Body of pancreas (tissue), 4 donors: ENCODE measurements around the gene ARAP2. TPM values are rescaled to one million over a fixed set of nuclear protein-coding genes. Genes with fewer than 3 reads are reported as not detected.

ENCODE experiments used
- ATAC-seq: fragments of 150-250 bp; one replicate; pipeline ENCODE4 v1.9.1; 2016
- DNase-seq, 4 donors: peaks; one replicate each; pipeline ENCODE4 v3.0.0-alpha.2; 2019
- H3K27ac ChIP-seq, 4 donors: fragments of 200-600 bp; sonication (generic); 1 replicate in 3 of 4; 2 replicates in 1 of 4; pipeline versions ENCODE4 v1.5.1 to v1.6.1; 2016 to 2019; ENCODE audit warnings: mild to moderate bottlenecking in 1 of 4, mixed read lengths in 1 of 4, moderate library complexity in 1 of 4
- H3K27me3 ChIP-seq, 2 donors: fragments of 200-600 bp; sonication (generic); one replicate each; pipeline ENCODE4 v1.6.0; 2016; ENCODE audit warnings: mild to moderate bottlenecking in 1 of 2
- H3K36me3 ChIP-seq, 2 donors: fragments of 200-600 bp; sonication (generic); replicated peaks in 1 of 2; 2 replicates each; pipeline ENCODE4 v1.5.1; 2016; ENCODE audit warnings: low read depth in 2 of 2; ENCODE audit not compliant: insufficient read depth in 1 of 2
- H3K4me1 ChIP-seq: fragments of 200-600 bp; sonication (generic); one replicate; pipeline ENCODE4 v1.6.0; 2016
- H3K4me3 ChIP-seq, 2 donors: fragments of 200-600 bp; sonication (generic); 1 replicate in 1 of 2; 2 replicates in 1 of 2; pipeline ENCODE4 v1.5.1; 2016 to 2019
- H3K9me3 ChIP-seq, 3 donors: fragments of 200-600 bp; sonication (generic); 1 replicate in 2 of 3; 2 replicates in 1 of 3; pipeline ENCODE4 v1.5.1; 2016
- CTCF ChIP-seq, 7 experiments: fragments of 450-650 bp in 4 of 7; fragments of 200-600 bp in 3 of 7; sonication (generic) in 3 of 7; IDR thresholded peaks; one replicate each; pipeline ENCODE4 v1.5.1; 2016 to 2019; ENCODE audit warnings: antibody characterized with exemption in 7 of 7
- POLR2A ChIP-seq, 3 donors: fragments of 450-650 bp; IDR thresholded peaks; one replicate each; pipeline ENCODE4 v1.6.1; 2016; ENCODE audit warnings: antibody characterized with exemption in 3 of 3, mild to moderate bottlenecking in 2 of 3
- WGBS, 2 donors: methylation state at CpG; one replicate each; pipeline ENCODE4 v1.1.5; 2017; 5-methylcytosine and 5-hydroxymethylcytosine counted together
- intact Hi-C: fragments of 100-400 bp; cut with DNase I; formaldehyde crosslinking; loops from one replicate; pipeline ENCODE4 v1.15.1; 2023
- total RNA-seq, 2 donors: library from RNA; depleted of rRNA; stranded (reverse); fragments of >200 nt; gene quantifications; one replicate each; pipeline ENCODE4 v1.1.0, GENCODE V29; 2016

Gene ARAP2
- total RNA-seq, 2 donors from 2014 or later: 12.5 to 14.3 TPM

DNA sequence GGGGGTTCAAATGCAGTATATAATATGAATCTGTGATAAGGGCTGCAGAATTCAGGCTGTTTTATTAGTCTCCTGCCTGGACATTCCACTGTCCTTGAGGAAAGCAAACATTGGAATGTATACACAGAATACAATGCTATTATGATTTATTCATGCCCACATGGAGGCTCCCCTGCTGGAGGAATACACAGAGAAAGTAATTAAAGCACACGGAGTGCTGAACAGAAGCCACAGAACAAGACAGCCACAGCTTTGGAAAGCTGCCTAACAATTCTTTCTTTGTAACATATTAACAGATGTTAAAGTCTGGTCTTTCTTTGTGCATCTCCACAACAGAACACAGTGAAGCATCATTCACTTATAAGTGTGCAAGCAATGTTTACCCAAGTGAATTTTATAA lies 155.8 kb downstream of the ARAP2 start:
- no peak for ATAC-seq
- H3K4me1 ChIP-seq: no peaks in the 10 kb centered on the region
- TF ChIP-seq CTCF (IDR thresholded peaks at IDR 0.05) (no peak), POLR2A (IDR thresholded peaks at IDR 0.05) (no peak)
- H3K4me3 ChIP-seq: no peak overlapping the region
- H3K36me3 ChIP-seq: peaks cover 0 to 1% of the 10 kb centered on the region in 2 donors
- DNase-seq: no peak
- 4 to 5% methylated on average over 1 of the region's 1 CpG for WGBS, 2 donors
- no peaks in the 10 kb centered on the region for H3K9me3 ChIP-seq
- no peak overlapping the region for H3K27ac ChIP-seq
- no peaks in the 10 kb centered on the region for H3K27me3 ChIP-seq
- intact Hi-C loops: no loop called here

- TF ChIP-seq CTCF (IDR thresholded peaks at IDR 0.05): no peak
- no peaks in the 10 kb centered on the region for H3K4me1 ChIP-seq
- 88 to 89% methylated on average over 1 of the region's 1 CpG for WGBS, 2 donors
Measured at GRCh38 chr4:36086261-36086786, 158.0 kb downstream of the ARAP2 start.

GRCh38 chr4:36082817-36083216 lies 161.5 kb downstream of the ARAP2 start:
- ATAC-seq (no peak), DNase-seq (no peak)
- H3K36me3 ChIP-seq: peaks cover 0 to 11% of the 10 kb centered on the region in 2 donors
- intact Hi-C loops: no loop called here
- H3K27me3 ChIP-seq: no peaks in the 10 kb centered on the region
- H3K4me1 ChIP-seq: no peaks in the 10 kb centered on the region
- H3K9me3 ChIP-seq: no peaks in the 10 kb centered on the region
- TF ChIP-seq CTCF (IDR thresholded peaks at IDR 0.05): no peak
- TF ChIP-seq POLR2A (IDR thresholded peaks at IDR 0.05): no peak
- no peak overlapping the region for H3K27ac ChIP-seq
- WGBS, 2 donors: 90 to 92% methylated on average over 4 of the region's 4 CpGs
- H3K4me3 ChIP-seq: no peak overlapping the region

More at GRCh38 chr4:36086261-36086786, 158.0 kb downstream of the ARAP2 start:
- Histone ChIP-seq H3K9me3 (no peaks in the 10 kb centered on the region), H3K36me3 (peaks cover 0 to 11% of the 10 kb centered on the region in 2 donors), H3K27me3 (no peaks in the 10 kb centered on the region), H3K27ac (no peak overlapping the region), H3K4me3 (no peak overlapping the region)
- DNase-seq (no peak), ATAC-seq (no peak)
- intact Hi-C loops: no loop called here

DNA sequence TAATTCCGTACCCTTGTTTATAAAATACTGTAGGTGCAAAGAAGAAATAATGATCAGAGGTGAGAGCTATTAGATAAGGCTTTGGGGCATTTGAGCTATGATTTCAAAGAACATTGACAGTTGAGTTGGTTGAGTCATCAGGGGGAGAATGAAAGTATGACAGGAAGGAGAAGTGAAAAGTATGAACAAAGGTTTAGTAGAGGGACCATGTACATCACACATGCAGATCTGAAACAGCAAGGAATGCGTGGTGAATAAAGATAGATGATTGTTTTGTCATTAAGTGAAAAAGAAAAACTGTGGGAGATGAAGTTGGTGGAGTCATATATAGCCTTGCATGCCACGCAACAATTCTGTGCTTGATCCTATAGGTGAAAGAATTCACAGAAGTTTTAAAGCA lies 163.1 kb downstream of the ARAP2 start:
- Histone ChIP-seq H3K27ac (no peak overlapping the region), H3K4me3 (no peak overlapping the region), H3K36me3 (peaks cover 0 to 11% of the 10 kb centered on the region in 2 donors), H3K4me1 (no peaks in the 10 kb centered on the region), H3K27me3 (no peaks in the 10 kb centered on the region), H3K9me3 (no peaks in the 10 kb centered on the region)
- no peak for DNase-seq
- WGBS, 2 donors: 83 to 92% methylated on average over 3 of the region's 3 CpGs
- intact Hi-C loops: no loop called here
- ATAC-seq: no peak
- TF ChIP-seq CTCF (IDR thresholded peaks at IDR 0.05) (no peak), POLR2A (IDR thresholded peaks at IDR 0.05) (no peak)

DNA sequence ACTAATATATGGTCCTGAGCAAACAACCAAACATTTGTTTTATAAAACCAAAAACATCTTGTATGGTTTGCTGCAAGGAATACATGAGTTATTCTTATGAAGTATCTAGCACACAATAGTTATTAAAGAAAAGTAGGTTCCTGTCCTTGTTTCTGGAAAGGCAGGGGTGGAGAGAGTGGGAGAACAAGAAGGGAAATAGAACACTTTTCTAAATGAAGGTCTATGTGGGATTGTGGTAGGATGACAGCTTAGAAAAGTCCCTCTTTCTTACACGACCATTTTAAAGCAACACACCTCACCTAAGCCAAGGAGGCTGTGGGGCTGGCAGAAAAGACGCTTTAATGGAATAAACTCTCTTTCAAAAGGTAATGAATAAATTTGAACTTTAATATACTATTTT lies 164.6 kb downstream of the ARAP2 start:
- peaks cover 0 to 11% of the 10 kb centered on the region in 2 donors for H3K36me3 ChIP-seq
- no peaks in the 10 kb centered on the region for H3K27me3 ChIP-seq
- H3K27ac ChIP-seq: no peak overlapping the region
- no peak for TF ChIP-seq CTCF (IDR thresholded peaks at IDR 0.05)
- TF ChIP-seq POLR2A (IDR thresholded peaks at IDR 0.05): no peak
- WGBS, 2 donors: 81 to 83% methylated on average over 2 of the region's 2 CpGs
- no peaks in the 10 kb centered on the region for H3K4me1 ChIP-seq
- DNase-seq: no peak
- ATAC-seq: no peak
- H3K9me3 ChIP-seq: no peaks in the 10 kb centered on the region
- intact Hi-C loops: no loop called here
- H3K4me3 ChIP-seq: no peak overlapping the region
